Measurements from ENCODE around the gene TCHP.

Gene TCHP

GRCh38 chr12:109877504-109878246 lies 22.4 kb upstream of the TCHP start:
- ATAC-seq = no peak

GRCh38 chr12:109878247-109878625 lies 21.8 kb upstream of the TCHP start:
- no peak for ATAC-seq
- TF ChIP-seq ZC3H10 (CRISPR knock-in tag; IDR thresholded peaks at IDR 0.05) (no peak), ISL1 (CRISPR knock-in tag; IDR thresholded peaks at IDR 0.05) (no peak), ZNF565 (CRISPR knock-in tag; conservative IDR thresholded peaks at IDR 0.05; ENCODE audit: low read depth) (no peak), CREB5 (CRISPR knock-in tag; IDR thresholded peaks at IDR 0.05; ENCODE audit: low read depth) (no peak), TSHZ2 (CRISPR knock-in tag; IDR thresholded peaks at IDR 0.05) (no peak), BACH2 (CRISPR knock-in tag; IDR thresholded peaks at IDR 0.05; ENCODE audit: borderline replicate concordance) (no peak), TOX (CRISPR knock-in tag; IDR thresholded peaks at IDR 0.05; ENCODE audit: borderline replicate concordance) (no peak), GLIS3 (CRISPR knock-in tag; IDR thresholded peaks at IDR 0.05) (no peak), PATZ1 (CRISPR knock-in tag; IDR thresholded peaks at IDR 0.05; ENCODE audit: borderline replicate concordance) (no peak), ZFP3 (CRISPR knock-in tag; IDR thresholded peaks at IDR 0.05) (no peak), ZNF8 (CRISPR knock-in tag; IDR thresholded peaks at IDR 0.05) (no peak), ESRRG (CRISPR knock-in tag; IDR thresholded peaks at IDR 0.05) (no peak), OSR1 (CRISPR knock-in tag; IDR thresholded peaks at IDR 0.05) (no peak), TCF4 (CRISPR knock-in tag; IDR thresholded peaks at IDR 0.05; ENCODE audit: borderline replicate concordance) (no peak), RARB (CRISPR knock-in tag; IDR thresholded peaks at IDR 0.05) (no peak), SNAI2 (CRISPR knock-in tag; IDR thresholded peaks at IDR 0.05) (no peak)

More at GRCh38 chr12:109877504-109878246, 22.4 kb upstream of the TCHP start:
- TF ChIP-seq ESRRG (CRISPR knock-in tag; IDR thresholded peaks at IDR 0.05) = no peak
- no peak for TF ChIP-seq ZNF565 (CRISPR knock-in tag; conservative IDR thresholded peaks at IDR 0.05; ENCODE audit: low read depth)
- no peak for TF ChIP-seq PATZ1 (CRISPR knock-in tag; IDR thresholded peaks at IDR 0.05; ENCODE audit: borderline replicate concordance)
- no peak for TF ChIP-seq ZC3H10 (CRISPR knock-in tag; IDR thresholded peaks at IDR 0.05)
- no peak for TF ChIP-seq PPARA (CRISPR knock-in tag; IDR thresholded peaks at IDR 0.05; ENCODE audit: borderline replicate concordance)
- TF ChIP-seq TOX (CRISPR knock-in tag; IDR thresholded peaks at IDR 0.05; ENCODE audit: borderline replicate concordance) = no peak
- no peak for TF ChIP-seq ZNF8 (CRISPR knock-in tag; IDR thresholded peaks at IDR 0.05)
- no peak for TF ChIP-seq ISL1 (CRISPR knock-in tag; IDR thresholded peaks at IDR 0.05)
- no peak for TF ChIP-seq TSHZ2 (CRISPR knock-in tag; IDR thresholded peaks at IDR 0.05)
- TF ChIP-seq OSR1 (CRISPR knock-in tag; IDR thresholded peaks at IDR 0.05) = no peak
- no peak for TF ChIP-seq ARNTL (CRISPR knock-in tag; IDR thresholded peaks at IDR 0.05; ENCODE audit: borderline replicate concordance, low read depth)
- no peak for TF ChIP-seq RARB (CRISPR knock-in tag; IDR thresholded peaks at IDR 0.05)

All from SK-N-SH treated with all-trans-retinoic acid at 6 μM for 48 hours (cell line).